Measurements from ENCODE around the gene MET.

GRCh38 chr7:116732788-116733694, 61.0 kb downstream of the MET start:
- TF ChIP-seq RBAK (tag by site-specific recombination; IDR thresholded peaks at IDR 0.05) (no peak), KLF1 (tag by site-specific recombination; IDR thresholded peaks at IDR 0.05) (no peak), CTCF (tag by site-specific recombination; IDR thresholded peaks at IDR 0.05) (no peak), ZNF701 (tag by site-specific recombination; IDR thresholded peaks at IDR 0.05) (no peak), ZBTB44 (tag by site-specific recombination; IDR thresholded peaks at IDR 0.05) (no peak), ZNF837 (tag by site-specific recombination; IDR thresholded peaks at IDR 0.05) (no peak)

Data from HEK293 (cell line).